Measurements from ENCODE around the gene COX17. TPM values are rescaled to one million over a fixed set of nuclear protein-coding genes. Genes with fewer than 3 reads are reported as not detected.

The COX17 gene
- total and polyA plus RNA-seq, 9 donors: 12.4 to 42.2 (median 26.3) TPM

GRCh38 chr3:119628816-119629445 is 48.3 kb downstream of the COX17 start:
- Histone ChIP-seq H3K4me3 (no peak overlapping the region), H3K9me3 (no peaks in the 10 kb centered on the region), H3K36me3 (no peaks in the 10 kb centered on the region), H3K27ac (no peak overlapping the region), H3K4me1 (ENCODE audit: insufficient read depth) (peaks cover 14% of the 10 kb centered on the region), H3K27me3 (no peaks in the 10 kb centered on the region)
- 61 to 73% (median 65%) methylated on average over 1 of the region's 1 CpG for WGBS, 3 donors
- TF ChIP-seq POLR2A (IDR thresholded peaks at IDR 0.05) (no peak), CTCF (IDR thresholded peaks at IDR 0.05) (no peak), EP300 (IDR thresholded peaks at IDR 0.05) (no peak)
- DNase-seq: no peak
- intact Hi-C loops (cut with DNase I): no loop called here

DNA sequence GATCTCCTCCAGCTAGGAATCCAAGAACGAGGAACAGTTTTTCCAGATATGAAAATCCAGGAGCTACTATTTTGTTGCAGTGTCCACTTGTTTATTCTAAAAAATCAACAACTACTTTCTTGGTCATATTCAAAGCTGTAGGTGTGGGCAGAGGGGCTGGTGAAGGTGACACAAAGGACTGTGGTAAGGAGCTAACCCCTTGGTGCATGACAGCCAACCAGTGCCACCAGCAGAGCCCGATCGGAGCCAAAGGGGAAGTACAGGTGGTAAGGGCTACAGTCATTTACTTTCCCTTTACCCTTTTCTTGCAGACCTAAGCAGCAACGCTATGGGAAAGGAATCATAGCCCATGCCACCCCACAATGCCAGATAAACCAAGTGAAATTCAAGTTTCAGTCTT is 48.8 kb downstream of the COX17 start:
- H3K36me3 ChIP-seq: no peaks in the 10 kb centered on the region
- no peak for DNase-seq
- intact Hi-C loops (cut with DNase I): no loop called here
- WGBS, 3 donors: 86 to 88% (median 87%) methylated on average over 4 of the region's 4 CpGs
- no peaks in the 10 kb centered on the region for H3K27me3 ChIP-seq
- H3K4me1 ChIP-seq (ENCODE audit: insufficient read depth): peaks cover 14% of the 10 kb centered on the region
- no peak overlapping the region for H3K27ac ChIP-seq
- no peak for TF ChIP-seq POLR2A (IDR thresholded peaks at IDR 0.05)
- no peak for TF ChIP-seq EP300 (IDR thresholded peaks at IDR 0.05)
- TF ChIP-seq CTCF (IDR thresholded peaks at IDR 0.05): no peak
- no peaks in the 10 kb centered on the region for H3K9me3 ChIP-seq
- no peak overlapping the region for H3K4me3 ChIP-seq

- H3K4me1 ChIP-seq (ENCODE audit: insufficient read depth): peaks cover 12% of the 10 kb centered on the region
- no peak for TF ChIP-seq CTCF (IDR thresholded peaks at IDR 0.05)
- TF ChIP-seq POLR2A (IDR thresholded peaks at IDR 0.05): no peak
- TF ChIP-seq EP300 (IDR thresholded peaks at IDR 0.05): no peak
- H3K27ac ChIP-seq: peak overlapping the region in 1 of 2 donors; percentile 32
- no peaks in the 10 kb centered on the region for H3K27me3 ChIP-seq
- no peaks in the 10 kb centered on the region for H3K9me3 ChIP-seq
- peak in 4 of 5 donors; percentile 31 to 69 (median 50) for DNase-seq
- whole genome bisulfite sequencing, 3 donors: 32 to 43% (median 34%) methylated on average over 8 of the region's 8 CpGs
- H3K4me3 ChIP-seq: no peak overlapping the region
- intact Hi-C loops (cut with DNase I): no loop called here
- H3K36me3 ChIP-seq: no peaks in the 10 kb centered on the region
Observed at GRCh38 chr3:119627461-119627860, 49.7 kb downstream of the COX17 start.

- H3K27ac ChIP-seq: no peak overlapping the region
- no peak overlapping the region for H3K4me3 ChIP-seq
- no peak for DNase-seq
- H3K27me3 ChIP-seq: no peaks in the 10 kb centered on the region
- intact Hi-C loops (cut with DNase I): no loop called here
- peaks cover 7% of the 10 kb centered on the region for H3K4me1 ChIP-seq (ENCODE audit: insufficient read depth)
- H3K9me3 ChIP-seq: no peaks in the 10 kb centered on the region
- WGBS, 3 donors: 93 to 100% (median 94%) methylated on average over 1 of the region's 1 CpG
- no peak for TF ChIP-seq EP300 (IDR thresholded peaks at IDR 0.05)
- no peak for TF ChIP-seq CTCF (IDR thresholded peaks at IDR 0.05)
- TF ChIP-seq POLR2A (IDR thresholded peaks at IDR 0.05): no peak
- no peaks in the 10 kb centered on the region for H3K36me3 ChIP-seq
Observed at GRCh38 chr3:119626196-119626595, 51.0 kb downstream of the COX17 start.
